Skeletal muscle cell (primary cell): ENCODE results near the gene CRY1.
"Not testable (repeated sequence)": the region's sequence is repeated elsewhere in the genome, so short reads cannot be mapped to it uniquely, and the experiment has no call there.

Source experiments
- DNase-seq: peaks from one replicate; pipeline ENCODE4 v3.0.0-alpha.2; 2010; ENCODE audit warnings: low read depth
- H3K4me3 ChIP-seq: 2 replicates; pipeline ENCODE4 v1.5.1; 2011; ENCODE audit warnings: low read depth, mild to moderate bottlenecking, control low read depth, low read length, moderate library complexity

Gene CRY1

GRCh38 chr12:107081778-107082177 lies 11.6 kb downstream of the CRY1 start:
- no peak for DNase-seq
- H3K4me3 ChIP-seq: no peak overlapping the region

- no peak for DNase-seq
- H3K4me3 ChIP-seq: no peak overlapping the region
Measured at GRCh38 chr12:107080299-107080698, 13.1 kb downstream of the CRY1 start.

- DNase-seq: no peak
- no peak overlapping the region for H3K4me3 ChIP-seq
Measured at GRCh38 chr12:107079172-107080011, 14.0 kb downstream of the CRY1 start.

- not testable (repeated sequence) for H3K4me3 ChIP-seq, DNase-seq
Measured at GRCh38 chr12:107073266-107073665, 20.1 kb downstream of the CRY1 start.

GRCh38 chr12:107066691-107067090 lies 26.7 kb downstream of the CRY1 start:
- no peak overlapping the region for H3K4me3 ChIP-seq
- DNase-seq: no peak

GRCh38 chr12:107064687-107065086 lies 28.7 kb downstream of the CRY1 start:
- no peak overlapping the region for H3K4me3 ChIP-seq
- no peak for DNase-seq

- no peak overlapping the region for H3K4me3 ChIP-seq
- DNase-seq: no peak
Measured at GRCh38 chr12:107064243-107064642, 29.1 kb downstream of the CRY1 start.

- H3K4me3 ChIP-seq: no peak overlapping the region
- DNase-seq: no peak
Measured at GRCh38 chr12:107058190-107058589, 35.2 kb downstream of the CRY1 start.

- no peak overlapping the region for H3K4me3 ChIP-seq
- no peak for DNase-seq
Measured at GRCh38 chr12:107057071-107057834, 36.1 kb downstream of the CRY1 start.

- DNase-seq: no peak
- no peak overlapping the region for H3K4me3 ChIP-seq
Measured at GRCh38 chr12:107053709-107054108, 39.6 kb downstream of the CRY1 start.

- DNase-seq: no peak
- H3K4me3 ChIP-seq: no peak overlapping the region
Measured at GRCh38 chr12:107045186-107045585, 48.2 kb downstream of the CRY1 start.

GRCh38 chr12:107042801-107043200 lies 50.5 kb downstream of the CRY1 start:
- no peak for DNase-seq
- H3K4me3 ChIP-seq: no peak overlapping the region

GRCh38 chr12:107035733-107036132 lies 57.6 kb downstream of the CRY1 start:
- H3K4me3 ChIP-seq: no peak overlapping the region
- DNase-seq: no peak

- no peak overlapping the region for H3K4me3 ChIP-seq
- DNase-seq: no peak
Measured at GRCh38 chr12:107033758-107034739, 59.3 kb downstream of the CRY1 start.

GRCh38 chr12:107032266-107032665 lies 61.1 kb downstream of the CRY1 start:
- no peak overlapping the region for H3K4me3 ChIP-seq
- no peak for DNase-seq

GRCh38 chr12:107031061-107031460 lies 62.3 kb downstream of the CRY1 start:
- no peak overlapping the region for H3K4me3 ChIP-seq
- no peak for DNase-seq

GRCh38 chr12:107029081-107029480 lies 64.3 kb downstream of the CRY1 start:
- DNase-seq: no peak
- no peak overlapping the region for H3K4me3 ChIP-seq

- DNase-seq: peak; percentile 93
- H3K4me3 ChIP-seq: no peak overlapping the region
Measured at GRCh38 chr12:107027636-107028053, 65.7 kb downstream of the CRY1 start.

- no peak for DNase-seq
- H3K4me3 ChIP-seq: no peak overlapping the region
Measured at GRCh38 chr12:107026806-107027635, 66.3 kb downstream of the CRY1 start.
